ENCODE measurements around the gene NXT1. TPM values are rescaled to one million over a fixed set of nuclear protein-coding genes. Genes with fewer than 3 reads are reported as not detected.

Gene NXT1
- total and polyA plus RNA-seq, 2 experiments from 2014 or later, result 30.2 to 34.4 TPM

DNA sequence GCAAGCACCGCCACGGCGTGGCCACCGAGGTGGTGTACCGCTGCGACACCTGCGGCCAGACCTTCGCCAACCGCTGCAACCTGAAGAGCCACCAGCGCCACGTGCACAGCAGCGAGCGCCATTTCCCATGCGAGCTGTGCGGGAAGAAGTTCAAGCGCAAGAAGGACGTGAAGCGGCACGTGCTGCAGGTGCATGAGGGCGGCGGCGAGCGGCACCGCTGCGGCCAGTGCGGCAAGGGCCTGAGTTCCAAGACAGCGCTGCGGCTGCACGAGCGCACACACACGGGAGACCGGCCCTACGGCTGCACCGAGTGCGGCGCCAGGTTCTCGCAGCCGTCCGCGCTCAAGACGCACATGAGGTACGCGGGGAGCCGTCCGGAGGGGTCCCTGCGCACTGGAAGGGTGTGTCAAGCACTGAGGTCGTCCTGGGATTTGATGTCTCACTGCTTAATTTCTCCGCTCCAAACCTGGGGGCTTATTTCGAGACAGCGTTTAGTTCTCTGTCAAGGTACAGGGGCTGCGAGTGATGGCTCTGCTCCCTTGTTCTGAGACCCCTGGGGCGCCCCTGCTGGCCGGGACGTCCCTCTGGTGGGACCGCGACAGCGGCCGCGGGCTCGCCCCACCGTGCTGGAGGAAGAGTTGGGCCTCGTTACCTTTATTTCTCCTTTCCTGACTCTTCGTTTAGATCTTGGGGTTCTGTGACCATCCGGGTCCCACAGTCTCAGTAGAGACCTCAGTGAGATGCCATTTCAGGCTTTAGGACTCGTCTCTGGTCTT is 15.0 kb downstream of the NXT1 start:
- no peaks in the 10 kb centered on the region for H3K9me2 ChIP-seq (ENCODE audit: insufficient read depth)
- no peak overlapping the region for H2AFZ ChIP-seq
- peaks cover 13% of the 10 kb centered on the region; the same call in 1 of the 2 replicates for H3K4me1 ChIP-seq (ENCODE audit: insufficient read depth)
- ATAC-seq, result no peak
- DNase-seq (ENCODE audit: low spot score), result peak; percentile 47
- peaks cover 4% of the 10 kb centered on the region; the same call in 1 of the 2 replicates for H3F3A ChIP-seq (replicated peaks; ENCODE audit: low read depth)
- H3K36me3 Mint-ChIP-seq (ENCODE audit: low read depth), result peaks cover 41% of the 10 kb centered on the region
- TF ChIP-seq, protein P1, sequence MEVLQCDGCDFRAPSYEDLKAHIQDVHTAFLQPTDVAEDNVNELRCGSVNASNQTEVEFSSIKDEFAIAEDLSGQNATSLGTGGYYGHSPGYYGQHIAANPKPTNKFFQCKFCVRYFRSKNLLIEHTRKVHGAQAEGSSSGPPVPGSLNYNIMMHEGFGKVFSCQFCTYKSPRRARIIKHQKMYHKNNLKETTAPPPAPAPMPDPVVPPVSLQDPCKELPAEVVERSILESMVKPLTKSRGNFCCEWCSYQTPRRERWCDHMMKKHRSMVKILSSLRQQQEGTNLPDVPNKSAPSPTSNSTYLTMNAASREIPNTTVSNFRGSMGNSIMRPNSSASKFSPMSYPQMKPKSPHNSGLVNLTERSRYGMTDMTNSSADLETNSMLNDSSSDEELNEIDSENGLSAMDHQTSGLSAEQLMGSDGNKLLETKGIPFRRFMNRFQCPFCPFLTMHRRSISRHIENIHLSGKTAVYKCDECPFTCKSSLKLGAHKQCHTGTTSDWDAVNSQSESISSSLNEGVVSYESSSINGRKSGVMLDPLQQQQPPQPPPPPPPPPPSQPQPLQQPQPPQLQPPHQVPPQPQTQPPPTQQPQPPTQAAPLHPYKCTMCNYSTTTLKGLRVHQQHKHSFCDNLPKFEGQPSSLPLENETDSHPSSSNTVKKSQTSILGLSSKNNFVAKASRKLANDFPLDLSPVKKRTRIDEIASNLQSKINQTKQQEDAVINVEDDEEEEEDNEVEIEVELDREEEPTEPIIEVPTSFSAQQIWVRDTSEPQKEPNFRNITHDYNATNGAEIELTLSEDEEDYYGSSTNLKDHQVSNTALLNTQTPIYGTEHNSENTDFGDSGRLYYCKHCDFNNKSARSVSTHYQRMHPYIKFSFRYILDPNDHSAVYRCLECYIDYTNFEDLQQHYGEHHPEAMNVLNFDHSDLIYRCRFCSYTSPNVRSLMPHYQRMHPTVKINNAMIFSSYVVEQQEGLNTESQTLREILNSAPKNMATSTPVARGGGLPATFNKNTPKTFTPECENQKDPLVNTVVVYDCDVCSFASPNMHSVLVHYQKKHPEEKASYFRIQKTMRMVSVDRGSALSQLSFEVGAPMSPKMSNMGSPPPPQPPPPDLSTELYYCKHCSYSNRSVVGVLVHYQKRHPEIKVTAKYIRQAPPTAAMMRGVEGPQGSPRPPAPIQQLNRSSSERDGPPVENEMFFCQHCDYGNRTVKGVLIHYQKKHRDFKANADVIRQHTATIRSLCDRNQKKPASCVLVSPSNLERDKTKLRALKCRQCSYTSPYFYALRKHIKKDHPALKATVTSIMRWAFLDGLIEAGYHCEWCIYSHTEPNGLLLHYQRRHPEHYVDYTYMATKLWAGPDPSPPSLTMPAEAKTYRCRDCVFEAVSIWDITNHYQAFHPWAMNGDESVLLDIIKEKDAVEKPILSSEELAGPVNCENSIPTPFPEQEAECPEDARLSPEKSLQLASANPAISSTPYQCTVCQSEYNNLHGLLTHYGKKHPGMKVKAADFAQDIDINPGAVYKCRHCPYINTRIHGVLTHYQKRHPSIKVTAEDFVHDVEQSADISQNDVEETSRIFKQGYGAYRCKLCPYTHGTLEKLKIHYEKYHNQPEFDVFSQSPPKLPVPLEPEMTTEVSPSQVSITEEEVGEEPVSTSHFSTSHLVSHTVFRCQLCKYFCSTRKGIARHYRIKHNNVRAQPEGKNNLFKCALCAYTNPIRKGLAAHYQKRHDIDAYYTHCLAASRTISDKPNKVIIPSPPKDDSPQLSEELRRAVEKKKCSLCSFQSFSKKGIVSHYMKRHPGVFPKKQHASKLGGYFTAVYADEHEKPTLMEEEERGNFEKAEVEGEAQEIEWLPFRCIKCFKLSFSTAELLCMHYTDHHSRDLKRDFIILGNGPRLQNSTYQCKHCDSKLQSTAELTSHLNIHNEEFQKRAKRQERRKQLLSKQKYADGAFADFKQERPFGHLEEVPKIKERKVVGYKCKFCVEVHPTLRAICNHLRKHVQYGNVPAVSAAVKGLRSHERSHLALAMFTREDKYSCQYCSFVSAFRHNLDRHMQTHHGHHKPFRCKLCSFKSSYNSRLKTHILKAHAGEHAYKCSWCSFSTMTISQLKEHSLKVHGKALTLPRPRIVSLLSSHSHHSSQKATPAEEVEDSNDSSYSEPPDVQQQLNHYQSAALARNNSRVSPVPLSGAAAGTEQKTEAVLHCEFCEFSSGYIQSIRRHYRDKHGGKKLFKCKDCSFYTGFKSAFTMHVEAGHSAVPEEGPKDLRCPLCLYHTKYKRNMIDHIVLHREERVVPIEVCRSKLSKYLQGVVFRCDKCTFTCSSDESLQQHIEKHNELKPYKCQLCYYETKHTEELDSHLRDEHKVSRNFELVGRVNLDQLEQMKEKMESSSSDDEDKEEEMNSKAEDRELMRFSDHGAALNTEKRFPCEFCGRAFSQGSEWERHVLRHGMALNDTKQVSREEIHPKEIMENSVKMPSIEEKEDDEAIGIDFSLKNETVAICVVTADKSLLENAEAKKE (CRISPR knock-in tag; IDR thresholded peaks at IDR 0.05), result no peak
- TF ChIP-seq, protein P2, sequence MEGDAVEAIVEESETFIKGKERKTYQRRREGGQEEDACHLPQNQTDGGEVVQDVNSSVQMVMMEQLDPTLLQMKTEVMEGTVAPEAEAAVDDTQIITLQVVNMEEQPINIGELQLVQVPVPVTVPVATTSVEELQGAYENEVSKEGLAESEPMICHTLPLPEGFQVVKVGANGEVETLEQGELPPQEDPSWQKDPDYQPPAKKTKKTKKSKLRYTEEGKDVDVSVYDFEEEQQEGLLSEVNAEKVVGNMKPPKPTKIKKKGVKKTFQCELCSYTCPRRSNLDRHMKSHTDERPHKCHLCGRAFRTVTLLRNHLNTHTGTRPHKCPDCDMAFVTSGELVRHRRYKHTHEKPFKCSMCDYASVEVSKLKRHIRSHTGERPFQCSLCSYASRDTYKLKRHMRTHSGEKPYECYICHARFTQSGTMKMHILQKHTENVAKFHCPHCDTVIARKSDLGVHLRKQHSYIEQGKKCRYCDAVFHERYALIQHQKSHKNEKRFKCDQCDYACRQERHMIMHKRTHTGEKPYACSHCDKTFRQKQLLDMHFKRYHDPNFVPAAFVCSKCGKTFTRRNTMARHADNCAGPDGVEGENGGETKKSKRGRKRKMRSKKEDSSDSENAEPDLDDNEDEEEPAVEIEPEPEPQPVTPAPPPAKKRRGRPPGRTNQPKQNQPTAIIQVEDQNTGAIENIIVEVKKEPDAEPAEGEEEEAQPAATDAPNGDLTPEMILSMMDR (conservative IDR thresholded peaks at IDR 0.05; ENCODE audit: low read depth in 2 of 2), result peak; percentile 20 to 43; a peak in 3 of 4 replicates
- H3K27ac Mint-ChIP-seq, result no peak overlapping the region
- peaks cover 27% of the 10 kb centered on the region for H4K20me1 ChIP-seq (replicated peaks; ENCODE audit: insufficient read depth)
- H3K36me3 ChIP-seq (ENCODE audit: insufficient read depth), result peaks cover 7% of the 10 kb centered on the region; the same call in 1 of the 2 replicates
- H3K4me2 ChIP-seq, result peak overlapping the region; percentile 32; the same call in 1 of the 2 replicates
- peak overlapping the region; percentile 39; the same call in 1 of the 3 replicates for H3K4me3 Mint-ChIP-seq
- H3K27ac ChIP-seq (ENCODE audit: low read depth), result no peak overlapping the region
- peaks cover 58% of the 10 kb centered on the region for H3K79me2 ChIP-seq (replicated peaks; ENCODE audit: insufficient read depth)
- H3K9me3 Mint-ChIP-seq, result no peaks in the 10 kb centered on the region
- no peak overlapping the region; the same call in 1 of the 2 replicates for H3K4me3 ChIP-seq
- H3K4me1 Mint-ChIP-seq, result peaks cover 26% of the 10 kb centered on the region
- no peaks in the 10 kb centered on the region for H3K27me3 ChIP-seq (ENCODE audit: insufficient read depth)
- peaks cover 22% of the 10 kb centered on the region for H3K27me3 Mint-ChIP-seq (ENCODE audit: insufficient read depth, low read depth, poor library complexity)

All from GM23338 (cell line).